GM19372 (cell line): ENCODE data around the gene PRSS33.

Source experiments
- ATAC-seq: cut with Tn5 transposase; IDR thresholded peaks from one replicate; pipeline ENCODE4 v1.9.1; 2021; ENCODE audit warnings: mild to moderate bottlenecking, low read depth, moderate library complexity; ENCODE audit not compliant: unreplicated experiment

The PRSS33 gene

GRCh38 chr16:2821487-2822157 is 34.3 kb upstream of the PRSS33 start:
- no peak for ATAC-seq

GRCh38 chr16:2820836-2821486 is 33.6 kb upstream of the PRSS33 start:
- ATAC-seq: no peak

DNA sequence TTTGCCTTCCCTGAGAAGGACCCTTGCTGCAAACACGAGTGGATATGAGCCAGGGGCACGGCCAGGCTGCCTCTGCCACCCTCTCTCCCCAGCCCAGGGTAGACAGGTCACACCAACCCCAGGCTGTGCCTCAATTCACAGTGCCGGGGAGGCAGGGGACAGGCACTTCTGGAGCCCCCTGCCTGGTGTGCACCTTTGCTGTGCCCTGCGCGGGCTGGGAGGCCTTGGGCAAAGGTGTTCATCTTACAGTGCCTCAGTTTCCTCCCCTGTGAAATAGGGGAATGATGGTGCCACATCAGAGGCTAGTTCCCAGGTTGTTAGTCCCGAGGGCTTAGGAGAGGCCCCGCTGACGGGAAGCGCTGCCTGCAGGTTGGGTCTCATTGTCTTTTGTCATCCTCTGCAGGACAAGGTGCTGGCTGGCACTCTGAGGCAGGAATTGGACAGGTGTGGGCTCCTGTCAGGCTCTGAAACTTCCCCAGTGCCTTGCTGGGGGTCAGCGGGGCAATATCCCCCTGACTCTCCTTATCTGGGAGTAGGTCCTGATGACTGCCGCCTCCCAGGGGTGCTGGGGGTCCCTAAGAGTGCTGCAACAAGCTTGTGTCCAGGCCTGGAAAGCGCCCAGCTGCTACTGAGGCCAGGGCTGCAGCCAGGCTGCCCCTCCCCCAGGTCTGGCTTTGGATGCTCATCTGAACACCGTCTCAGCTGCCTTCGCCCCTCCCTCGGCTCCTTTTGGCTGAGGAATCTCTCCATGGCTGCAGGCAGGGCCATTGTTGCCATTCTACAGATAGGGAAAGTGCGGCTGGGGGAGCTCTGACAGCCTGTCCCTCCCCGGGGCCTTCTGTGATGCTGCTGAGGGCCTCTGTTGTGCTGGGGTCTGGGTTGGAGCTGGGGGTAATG is 32.8 kb upstream of the PRSS33 start:
- no peak for ATAC-seq

DNA sequence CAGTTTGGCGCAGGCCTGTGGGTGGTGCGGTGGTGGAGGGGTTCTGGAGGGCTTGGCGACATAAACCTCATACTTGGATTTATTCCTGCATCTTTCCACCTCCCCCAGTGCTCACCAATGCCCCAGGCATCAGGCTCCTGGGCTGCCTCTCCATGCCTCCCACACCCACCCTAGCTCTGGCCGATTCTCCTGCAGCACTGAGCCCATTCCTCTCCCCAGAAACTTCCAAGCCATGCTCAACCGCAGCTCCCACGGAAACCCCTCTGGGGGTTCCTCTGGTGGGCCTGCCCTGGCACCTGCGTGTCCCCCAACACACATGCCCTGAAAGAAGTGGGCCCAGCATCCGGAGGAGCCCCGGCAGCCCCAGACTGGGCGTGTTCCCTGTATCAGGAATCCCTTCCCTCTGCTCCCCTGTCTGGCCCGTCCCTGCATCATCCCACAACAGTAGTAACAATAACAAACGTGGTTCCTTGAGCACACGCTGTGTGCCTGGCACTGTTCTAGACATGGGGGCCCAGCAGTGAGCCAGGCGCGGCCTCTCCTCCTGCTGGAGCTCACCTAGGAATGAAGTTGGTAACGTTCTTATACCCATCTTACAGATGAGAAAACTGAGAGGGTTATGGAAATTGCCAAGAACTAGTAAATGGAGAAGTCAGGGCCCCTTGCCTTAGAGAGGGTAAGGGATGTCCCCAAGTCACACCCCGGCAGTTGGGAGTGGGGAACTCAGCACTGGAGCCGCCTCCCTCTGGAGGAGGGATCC is 32.0 kb upstream of the PRSS33 start:
- no peak for ATAC-seq

DNA sequence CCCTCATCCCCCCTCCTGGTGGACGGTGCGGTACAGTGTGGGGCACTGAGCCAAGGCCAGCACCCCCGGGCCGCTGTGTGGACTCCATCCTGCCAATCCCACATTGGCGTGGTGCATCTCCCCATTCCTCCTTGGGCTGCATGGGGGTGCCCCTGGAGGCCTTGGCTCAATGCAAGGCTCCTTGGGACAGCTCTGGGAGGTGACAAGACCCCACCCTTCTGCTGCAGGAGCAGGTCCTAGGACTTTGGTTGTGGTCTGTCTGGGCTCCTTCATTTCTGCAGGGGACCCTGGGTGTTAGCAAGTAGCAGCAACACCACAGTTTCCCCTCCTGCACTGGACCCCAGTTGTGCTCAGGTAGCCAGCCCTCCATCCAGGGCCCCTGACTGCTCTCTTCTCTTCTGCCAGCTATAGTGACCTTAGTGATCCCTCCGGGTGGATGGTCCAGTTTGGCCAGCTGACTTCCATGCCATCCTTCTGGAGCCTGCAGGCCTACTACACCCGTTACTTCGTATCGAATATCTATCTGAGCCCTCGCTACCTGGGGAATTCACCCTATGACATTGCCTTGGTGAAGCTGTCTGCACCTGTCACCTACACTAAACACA is 31.0 kb upstream of the PRSS33 start:
- no peak for ATAC-seq

DNA sequence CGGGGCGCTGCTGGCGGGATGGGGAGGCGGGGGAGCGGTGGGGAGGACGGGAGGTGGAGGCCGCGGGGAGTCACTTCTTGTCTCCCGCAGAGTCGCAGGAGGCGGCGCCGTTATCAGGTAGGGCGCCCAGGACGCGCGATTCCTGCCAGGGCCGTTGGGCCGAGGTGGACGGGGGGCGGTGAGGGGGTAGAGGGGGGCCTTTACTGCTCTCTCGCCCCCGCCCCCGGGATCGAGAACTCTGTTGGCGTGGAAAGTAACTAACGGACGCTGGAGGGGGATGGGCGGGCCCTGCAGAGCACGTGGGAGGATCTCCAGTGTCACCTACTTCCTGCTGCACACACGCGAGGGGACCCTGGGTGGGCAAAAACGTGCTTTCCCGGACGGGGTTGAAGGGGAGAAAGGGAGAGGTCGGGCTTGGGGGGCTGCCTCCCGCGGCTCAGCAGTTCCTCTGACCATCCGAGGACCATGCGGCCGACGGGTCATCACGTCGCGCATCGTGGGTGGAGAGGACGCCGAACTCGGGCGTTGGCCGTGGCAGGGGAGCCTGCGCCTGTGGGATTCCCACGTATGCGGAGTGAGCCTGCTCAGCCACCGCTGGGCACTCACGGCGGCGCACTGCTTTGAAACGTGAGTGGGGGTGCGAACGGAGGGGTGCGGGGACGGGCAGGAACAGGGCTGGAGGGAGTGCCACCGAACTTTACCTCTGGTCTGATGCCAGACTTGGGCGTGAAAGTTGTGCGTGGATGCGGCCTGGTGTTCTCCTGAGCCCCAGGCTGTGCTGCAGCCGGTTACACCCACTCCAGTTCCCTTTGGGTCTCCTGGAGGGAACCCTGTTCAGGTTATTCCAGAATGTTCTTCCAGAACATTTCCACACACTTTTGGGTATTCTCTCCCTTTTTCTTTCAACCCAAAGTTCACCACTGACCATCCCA is 30.2 kb upstream of the PRSS33 start:
- ATAC-seq: no peak

DNA sequence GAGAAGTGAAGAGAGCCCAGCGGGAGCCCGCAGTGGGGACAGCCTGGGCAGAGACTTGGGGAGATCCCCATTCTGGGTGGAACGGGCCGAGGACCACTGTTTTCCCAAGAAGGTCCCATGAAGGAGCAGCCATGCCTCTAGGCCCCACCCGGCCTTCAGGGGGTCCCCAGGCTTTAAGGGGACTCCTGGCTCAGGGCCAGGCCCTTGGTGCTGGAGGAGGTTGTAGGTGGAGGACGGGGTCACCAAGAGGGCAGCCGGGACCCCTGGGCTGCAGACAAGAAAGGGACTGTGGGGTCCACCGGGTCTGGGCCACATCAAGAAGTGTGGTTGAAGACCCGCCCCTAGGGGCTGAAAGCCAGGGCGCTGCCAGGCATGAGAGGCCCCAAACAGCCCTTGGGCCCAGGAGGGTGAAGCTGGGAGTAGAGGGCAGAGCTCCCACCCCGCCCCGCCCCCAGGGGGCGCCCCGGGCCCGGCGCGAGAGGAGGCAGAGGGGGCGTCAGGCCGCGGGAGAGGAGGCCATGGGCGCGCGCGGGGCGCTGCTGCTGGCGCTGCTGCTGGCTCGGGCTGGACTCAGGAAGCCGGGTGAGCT is 29.5 kb upstream of the PRSS33 start, which contains the start of gene PRSS21:
PRSS21 (plus strand) TSS at position 487 of the 589 bp plus-strand sequence; CDS start at position 519, 32 bp downstream.
- no peak for ATAC-seq

DNA sequence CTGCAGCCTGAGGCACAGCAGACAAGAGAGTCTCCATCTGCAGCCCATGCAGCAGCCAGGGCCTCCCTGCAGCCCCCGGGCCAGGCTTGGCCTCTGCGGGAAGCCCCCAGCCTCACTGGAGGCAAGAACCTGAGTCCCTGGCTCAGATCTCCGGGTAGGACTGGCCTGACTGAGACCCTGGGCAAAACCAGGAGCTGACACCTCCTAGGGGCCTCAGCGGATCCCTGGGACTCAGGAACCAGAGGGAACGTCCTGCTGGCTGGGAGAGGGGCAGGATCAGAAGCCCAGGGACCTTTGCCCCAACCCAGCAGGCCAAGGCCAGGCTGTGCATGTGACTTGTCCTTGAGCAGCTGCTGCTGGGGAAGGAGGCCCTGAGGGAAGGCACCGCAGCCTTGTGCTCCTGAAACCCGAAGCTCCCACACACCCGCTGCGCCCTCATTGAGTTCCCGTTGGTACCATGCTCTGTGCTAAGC is 28.0 kb upstream of the PRSS33 start:
- no peak for ATAC-seq

DNA sequence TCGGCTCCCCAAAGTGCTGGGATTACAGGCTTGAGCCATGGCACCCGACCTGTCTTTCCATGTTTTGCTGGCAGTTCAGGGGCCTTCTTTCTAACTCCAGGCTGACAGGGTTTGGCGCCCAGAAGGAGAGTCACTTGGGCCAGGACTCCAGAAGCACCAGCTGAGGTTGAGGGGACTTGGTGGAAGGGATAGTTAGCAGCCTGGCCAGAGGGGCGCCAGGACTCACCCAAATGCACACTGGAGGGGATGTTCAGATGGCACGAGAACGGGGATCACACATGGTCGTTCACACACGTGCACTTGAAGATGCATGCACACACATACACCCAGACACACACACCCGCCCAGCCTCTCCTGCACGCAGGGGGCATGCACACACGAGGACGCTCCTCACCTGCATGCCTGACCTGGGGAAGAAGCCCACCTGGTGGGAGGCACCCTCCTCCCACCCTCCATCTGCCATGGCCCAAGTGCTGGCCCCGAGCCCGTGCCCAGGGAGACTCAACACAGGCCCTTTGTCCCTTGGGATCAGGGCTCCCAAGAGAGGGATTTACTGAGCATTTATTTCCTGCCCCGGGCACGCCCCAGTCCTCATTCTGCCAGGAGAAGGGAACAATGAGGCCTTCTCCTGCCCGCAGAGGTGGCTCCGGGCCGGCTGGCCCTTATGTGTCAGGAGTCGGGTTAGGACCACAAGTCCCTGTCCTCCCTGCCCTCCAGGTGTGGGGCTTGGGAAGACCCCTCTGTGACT is 27.4 kb upstream of the PRSS33 start:
- no peak for ATAC-seq

DNA sequence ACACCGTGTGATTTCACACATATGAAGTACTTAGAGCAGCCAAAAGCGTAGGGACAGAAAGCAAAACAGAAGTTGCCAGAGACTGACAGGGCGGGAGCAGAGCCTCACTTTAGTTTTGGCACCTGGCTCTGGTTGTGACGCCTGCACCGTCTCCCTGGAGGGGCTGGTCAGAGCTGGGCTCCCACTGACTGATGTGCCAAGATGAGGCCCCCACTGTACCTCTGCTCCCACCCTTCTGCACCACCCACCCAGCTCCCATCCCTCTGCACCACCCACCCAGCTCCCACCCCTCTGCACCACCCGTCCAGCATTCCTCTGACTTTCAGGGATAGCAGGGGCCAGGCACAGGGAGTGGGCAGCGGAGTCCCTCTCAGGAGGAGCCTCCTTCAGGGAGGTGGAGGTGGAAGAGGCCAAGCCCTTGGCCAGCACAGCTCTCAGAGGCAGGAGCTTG is 26.4 kb upstream of the PRSS33 start:
- ATAC-seq: no peak

DNA sequence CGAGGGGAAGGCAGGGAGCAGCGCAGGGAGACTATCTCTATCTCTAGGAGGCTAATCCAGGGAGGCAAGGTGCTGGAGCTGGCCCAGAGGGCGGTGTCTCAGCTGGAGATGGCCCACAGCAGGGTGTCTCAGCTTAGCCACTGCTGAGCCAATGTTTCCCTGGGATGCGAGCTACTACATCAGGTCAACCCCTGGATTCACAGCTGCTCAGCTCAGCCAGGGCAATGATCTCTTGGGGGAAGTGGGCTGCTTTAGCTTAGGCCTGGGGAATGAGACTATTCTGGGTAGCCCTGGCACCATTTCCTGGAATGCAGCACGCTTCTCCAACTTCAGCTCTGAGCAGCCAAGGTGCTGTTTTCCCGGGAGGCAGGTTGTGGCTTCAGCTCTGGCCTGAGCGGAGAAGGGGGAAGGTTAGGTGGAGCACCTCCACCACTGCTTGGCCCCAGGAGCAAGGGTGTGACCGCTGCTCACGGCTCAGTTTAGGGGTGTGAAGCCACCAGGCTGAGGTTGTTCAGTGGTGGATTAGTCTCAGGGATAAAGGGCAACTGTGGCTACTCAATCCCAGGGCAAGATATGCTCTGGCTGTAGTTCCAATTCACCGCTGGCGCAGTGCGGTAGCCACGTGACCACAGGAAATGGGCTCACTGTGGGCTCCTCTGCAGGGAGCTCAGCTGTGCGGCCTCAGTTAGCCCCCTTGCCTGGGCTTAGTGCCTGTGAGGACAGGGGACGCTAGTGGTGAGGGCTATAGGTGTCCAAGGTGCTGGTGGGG is 24.5 kb upstream of the PRSS33 start:
- no peak for ATAC-seq

- no peak for ATAC-seq
Observed at GRCh38 chr16:2810651-2811050, 23.3 kb upstream of the PRSS33 start.

DNA sequence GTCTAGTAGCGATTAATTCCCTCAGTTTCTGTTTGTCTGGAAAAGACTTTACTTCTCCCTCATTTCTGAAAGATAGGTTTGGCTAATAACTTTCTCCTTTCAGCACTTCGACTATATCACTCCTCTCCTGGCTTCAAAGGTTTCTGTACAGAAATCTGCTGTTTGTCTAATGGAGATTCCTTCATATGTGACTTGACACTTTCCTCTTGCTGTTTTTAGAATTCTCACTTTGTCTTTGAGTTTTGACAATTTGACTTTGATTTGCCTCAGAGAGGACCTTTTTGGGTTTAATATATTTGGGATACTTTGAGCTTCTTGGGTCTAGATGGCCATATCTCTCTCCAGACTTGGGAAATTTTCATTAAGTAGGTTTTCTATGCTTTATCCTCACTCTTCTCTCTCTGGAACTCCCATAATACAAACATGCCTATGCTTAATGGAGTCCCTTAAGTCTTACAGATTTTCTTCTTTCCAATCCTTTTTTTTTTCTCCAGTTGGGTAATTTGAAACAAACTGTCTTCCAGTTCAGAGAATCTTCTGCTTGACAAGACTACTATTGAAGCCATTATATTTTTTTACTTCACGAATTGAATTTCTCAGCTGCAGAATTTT is 21.9 kb upstream of the PRSS33 start:
- ATAC-seq: no peak

GRCh38 chr16:2808181-2808580 is 20.8 kb upstream of the PRSS33 start:
- no peak for ATAC-seq

DNA sequence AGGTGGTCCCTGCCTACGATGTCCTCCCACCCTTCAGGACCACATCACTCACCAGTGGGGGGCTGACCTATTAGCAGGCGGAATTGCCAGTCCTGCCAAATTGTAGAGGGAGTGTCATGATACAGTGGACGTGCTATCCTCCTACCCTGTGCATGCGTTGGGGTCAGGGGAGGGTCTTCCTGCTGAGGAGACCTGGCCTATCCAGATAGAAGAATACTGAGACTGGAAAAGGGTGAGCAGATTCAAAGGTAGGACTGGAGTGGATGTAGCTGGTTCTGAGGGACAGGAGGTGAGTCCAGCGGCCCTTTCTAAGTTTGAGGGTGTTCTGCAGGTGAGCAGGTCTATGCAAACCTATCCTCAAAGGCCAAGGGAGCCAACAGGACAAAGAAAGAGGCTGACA is 18.9 kb upstream of the PRSS33 start:
- no peak for ATAC-seq

- no peak for ATAC-seq
Observed at GRCh38 chr16:2804728-2805127, 17.4 kb upstream of the PRSS33 start.
